ENCODE data around the gene KCTD16.

- no peak for TF ChIP-seq CTCF (conservative IDR thresholded peaks at IDR 0.05; ENCODE audit: low read length)
- TF ChIP-seq EZH2phosphoT487 (IDR thresholded peaks at IDR 0.05; ENCODE audit: borderline replicate concordance): no peak
Observed at GRCh38 chr5:144179226-144179625, 8.6 kb downstream of the KCTD16 start.

Data from Loucy (cell line).